Endodermal cell (in vitro differentiated cells): Measurements from ENCODE around the gene CDK15. TPM values are rescaled to one million over a fixed set of nuclear protein-coding genes. Genes with fewer than 3 reads are reported as not detected.

ENCODE experiments used
- DNase-seq: peaks from one replicate; pipeline ENCODE4 v3.0.0-alpha.2; 2017
- H3K27ac ChIP-seq: 2 replicates; pipeline ENCODE4 v1.5.1; 2013; ENCODE audit warnings: mild to moderate bottlenecking, low read depth, low read length, moderate library complexity
- H3K27me3 ChIP-seq: 2 replicates; pipeline ENCODE4 v1.6.1; 2013; ENCODE audit warnings: mild to moderate bottlenecking, low read length, moderate library complexity; ENCODE audit not compliant: insufficient read depth, control insufficient read depth, poor library complexity, severe bottlenecking
- H3K36me3 ChIP-seq: 2 replicates; pipeline ENCODE4 v1.7.0; 2013; ENCODE audit warnings: mild to moderate bottlenecking, low read length, moderate library complexity; ENCODE audit not compliant: control insufficient read depth, insufficient read depth
- H3K4me1 ChIP-seq: one replicate; pipeline ENCODE4 v1.7.0; 2013; ENCODE audit warnings: low read length; ENCODE audit not compliant: control insufficient read depth, insufficient read depth
- H3K4me3 ChIP-seq: 2 replicates; pipeline ENCODE4 v1.5.1; 2013; ENCODE audit warnings: mild to moderate bottlenecking, low read length, moderate library complexity
- H3K9ac ChIP-seq: 2 replicates; pipeline ENCODE4 v1.6.1; 2013; ENCODE audit warnings: mild to moderate bottlenecking, low read length, moderate library complexity; ENCODE audit not compliant: poor library complexity, severe bottlenecking; ENCODE audit errors: extremely low read depth
- H3K9me3 ChIP-seq: 2 replicates; pipeline ENCODE4 v1.6.1; 2013; ENCODE audit warnings: mild to moderate bottlenecking, low read length, moderate library complexity; ENCODE audit not compliant: control insufficient read depth
- H3K27ac Mint-ChIP-seq: 2 replicates; pipeline ENCODE4 v1.8.0; 2020; ENCODE audit warnings: mixed read lengths
- H3K27me3 Mint-ChIP-seq: 2 replicates; pipeline ENCODE4 v1.8.0; 2021; ENCODE audit warnings: mild to moderate bottlenecking, mixed read lengths; ENCODE audit not compliant: insufficient read depth
- H3K36me3 Mint-ChIP-seq: 2 replicates; pipeline ENCODE4 v1.8.0; 2020; ENCODE audit warnings: low read depth, mixed read lengths
- H3K4me1 Mint-ChIP-seq: 2 replicates; pipeline ENCODE4 v1.8.0; 2020; ENCODE audit warnings: mixed read lengths
- H3K4me3 Mint-ChIP-seq: 2 replicates; pipeline ENCODE4 v1.8.0; 2020; ENCODE audit warnings: mild to moderate bottlenecking, moderate library complexity, mixed read lengths
- H3K9me3 Mint-ChIP-seq: 2 replicates; pipeline ENCODE4 v1.8.0; 2020; ENCODE audit warnings: mild to moderate bottlenecking, mixed read lengths
- CTCF ChIP-seq: fragments of 200-600 bp; sonication (generic); conservative IDR thresholded peaks from 2 replicates; pipeline ENCODE4 v1.5.0; 2021; ENCODE audit warnings: antibody characterized with exemption, mild to moderate bottlenecking
- WGBS, 2 experiments: methylation state at CpG; one replicate each; pipeline versions ENCODE4 v1.1.5 to v1.1.7; 2013; ENCODE audit warnings: missing lambda C conversion rate in 2 of 2, mixed read lengths in 1 of 2; ENCODE audit not compliant: insufficient coverage in 1 of 2, insufficient read length in 1 of 2; 5-methylcytosine and 5-hydroxymethylcytosine counted together
- total RNA-seq, 2 donors: library from RNA; stranded (reverse); fragmentation: NEBNext Ultra II Directional in 1 of 2; extraction: Animal tissue kit (Norgen Biotek cat#: 25700) in 1 of 2; gene quantifications; 2 replicates in 1 of 2; 3 replicates in 1 of 2; pipeline ENCODE4 v1.2.1, GENCODE V29; 2021

The CDK15 gene
- total RNA-seq, 2 donors from 2014 or later, result 0.35 TPM; not detected in 1

- Mint-ChIP-seq H3K4me1 (peaks cover 44% of the 10 kb centered on the region), H3K27me3 (no peaks in the 10 kb centered on the region), H3K4me3 (no peak overlapping the region), H3K27ac (no peak overlapping the region), H3K9me3 (peaks cover 2% of the 10 kb centered on the region), H3K36me3 (no peaks in the 10 kb centered on the region)
- TF ChIP-seq CTCF, result no peak
- Histone ChIP-seq H3K27me3 (no peaks in the 10 kb centered on the region), H3K36me3 (no peaks in the 10 kb centered on the region), H3K4me3 (no peak overlapping the region), H3K9ac (no peak overlapping the region), H3K27ac (no peak overlapping the region), H3K9me3 (peaks cover 10% of the 10 kb centered on the region), H3K4me1 (peaks cover 21% of the 10 kb centered on the region)
- DNase-seq, result no peak
- WGBS, 2 experiments, result 100% methylated on average over 4 of the region's 4 CpGs; no CpG with 5 or more reads in 1 of the 2 experiments
Observed at GRCh38 chr2:201854841-201855240, 48.5 kb downstream of the CDK15 start.

GRCh38 chr2:201855356-201855755 is 49.0 kb downstream of the CDK15 start:
- Mint-ChIP-seq H3K9me3 (peaks cover 2% of the 10 kb centered on the region), H3K4me3 (no peak overlapping the region), H3K4me1 (peaks cover 49% of the 10 kb centered on the region), H3K27me3 (no peaks in the 10 kb centered on the region), H3K27ac (no peak overlapping the region), H3K36me3 (no peaks in the 10 kb centered on the region)
- WGBS, 2 experiments, result 85 to 100% methylated on average over 1 to 3 of the region's 3 CpGs
- Histone ChIP-seq H3K27ac (no peak overlapping the region), H3K9me3 (peaks cover 10% of the 10 kb centered on the region), H3K27me3 (no peaks in the 10 kb centered on the region), H3K4me1 (peaks cover 26% of the 10 kb centered on the region), H3K4me3 (no peak overlapping the region), H3K36me3 (no peaks in the 10 kb centered on the region), H3K9ac (no peak overlapping the region)
- DNase-seq, result no peak
- TF ChIP-seq CTCF, result no peak

GRCh38 chr2:201857326-201857725 is 51.0 kb downstream of the CDK15 start:
- peaks cover 28% of the 10 kb centered on the region for H3K4me1 ChIP-seq
- no peaks in the 10 kb centered on the region for H3K36me3 Mint-ChIP-seq

More at GRCh38 chr2:201857326-201857725, 51.0 kb downstream of the CDK15 start:
- Mint-ChIP-seq H3K9me3 (no peaks in the 10 kb centered on the region), H3K4me3 (no peak overlapping the region), H3K27ac (no peak overlapping the region), H3K4me1 (peaks cover 53% of the 10 kb centered on the region), H3K27me3 (no peaks in the 10 kb centered on the region)
- Histone ChIP-seq H3K27me3 (no peaks in the 10 kb centered on the region), H3K9me3 (no peaks in the 10 kb centered on the region), H3K9ac (no peak overlapping the region), H3K36me3 (no peaks in the 10 kb centered on the region), H3K4me3 (no peak overlapping the region), H3K27ac (no peak overlapping the region)
- no peak for TF ChIP-seq CTCF
- no peak for DNase-seq
- WGBS, 2 experiments, result 100% methylated on average over 2 of the region's 2 CpGs; no CpG with 5 or more reads in 1 of the 2 experiments
